Aorta (tissue), 5 donors: Measurements from ENCODE around the gene PAK3. TPM values are rescaled to one million over a fixed set of nuclear protein-coding genes. Genes with fewer than 3 reads are reported as not detected.

Source experiments
- ATAC-seq: fragments of 200-7000 bp; cut with Tn5 transposase; one replicate; pipeline ENCODE4 v1.9.1; 2022; ENCODE audit warnings: moderate library complexity; ENCODE audit not compliant: low FRiP score
- DNase-seq, 2 donors: peaks; one replicate each; pipeline ENCODE4 v3.0.0-alpha.2; 2020
- H3K27ac ChIP-seq, 2 donors: one replicate each; pipeline ENCODE4 v1.5.1; 2013; ENCODE audit warnings: low read length in 2 of 2, mild to moderate bottlenecking in 2 of 2, moderate library complexity in 2 of 2, control low read depth in 1 of 2, inconsistent platforms in 1 of 2, low read depth in 1 of 2
- H3K27me3 ChIP-seq, 2 donors: one replicate each; pipeline ENCODE4 v1.6.1; 2013; ENCODE audit warnings: control low read depth in 1 of 2, low read length in 1 of 2, mild to moderate bottlenecking in 1 of 2, moderate library complexity in 1 of 2; ENCODE audit not compliant: insufficient read depth in 2 of 2, control insufficient read depth in 1 of 2
- H3K36me3 ChIP-seq, 2 donors: one replicate each; pipeline ENCODE4 v1.6.1; 2013; ENCODE audit warnings: control low read depth in 1 of 2, low read length in 1 of 2, mild to moderate bottlenecking in 1 of 2; ENCODE audit not compliant: insufficient read depth in 2 of 2, control insufficient read depth in 1 of 2
- H3K4me1 ChIP-seq, 2 donors: one replicate each; pipeline ENCODE4 v1.6.1; 2013; ENCODE audit warnings: low read length in 2 of 2, control low read depth in 1 of 2, mild to moderate bottlenecking in 1 of 2, moderate library complexity in 1 of 2; ENCODE audit not compliant: insufficient read depth in 2 of 2, control insufficient read depth in 1 of 2
- H3K4me3 ChIP-seq, 2 donors: one replicate each; pipeline ENCODE4 v1.5.1; 2013; ENCODE audit warnings: low read length in 2 of 2, control low read depth in 1 of 2, mild to moderate bottlenecking in 1 of 2
- H3K9me3 ChIP-seq: one replicate; pipeline ENCODE4 v1.6.1; 2013; ENCODE audit warnings: mild to moderate bottlenecking, low read length; ENCODE audit not compliant: control insufficient read depth
- WGBS, 2 donors: extraction: QIAGEN DNeasy Blood & Tissue Kit; methylation state at CpG; one replicate each; pipeline ENCODE4 v1.1.7; 2013; 5-methylcytosine and 5-hydroxymethylcytosine counted together
- intact Hi-C, 2 donors: fragments of 100-400 bp; cut with DNase I; formaldehyde crosslinking; loops; one replicate each; pipeline versions ENCODE4 v1.14.2 to v1.15.0; 2022
- polyA plus RNA-seq, 2 donors: library from polyadenylated mRNA; stranded (reverse); fragments of 200-250 nt; gene quantifications; one replicate each; pipeline ENCODE4 v1.2.3, GENCODE V29; 2013
- total RNA-seq, 2 donors: library from RNA; stranded (reverse); fragmentation: NEBNext Ultra II Directional; extraction: Animal tissue kit (Norgen Biotek cat#: 25700); gene quantifications; one replicate each; pipeline ENCODE4 v1.2.1, GENCODE V29; 2021
- donor health status: healthy with polysubstance abuse.
- donor health status: Bipolar disorder and iron deficiency.
- donor health status: DM: no; HTN: no; CAD: no.
- donor health status: DM: no; HTN: no; CAD: no.
- donor health status: DM: yes; HTN: yes; CAD: no.

Gene PAK3
- total and polyA plus RNA-seq, 4 donors, result 0.50 to 24.5 (median 7.7) TPM

DNA sequence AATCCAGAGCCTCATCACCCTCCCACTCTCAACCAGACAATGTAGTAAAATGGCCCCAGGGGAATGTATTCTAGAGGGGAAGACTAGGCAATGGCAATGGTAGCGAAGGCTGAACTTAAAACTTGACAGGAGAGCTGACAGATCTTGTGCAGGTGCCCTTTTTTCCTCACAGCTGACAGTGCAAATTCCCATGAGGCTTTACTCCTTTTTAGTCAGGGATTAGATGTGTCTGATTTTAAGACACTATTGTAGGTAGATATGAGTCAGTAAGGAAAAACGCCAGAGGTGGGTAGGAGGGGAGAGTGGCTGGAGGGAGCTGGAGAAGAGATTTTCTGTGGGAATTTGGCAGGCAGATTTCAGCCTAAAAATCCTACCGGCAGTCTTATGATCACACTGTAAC is 163.6 kb downstream of the PAK3 start:
- ATAC-seq (no peak), DNase-seq (no peak)
- H3K4me1 ChIP-seq, result no peaks in the 10 kb centered on the region
- H3K36me3 ChIP-seq, result no peaks in the 10 kb centered on the region
- no peaks in the 10 kb centered on the region for H3K9me3 ChIP-seq
- H3K27me3 ChIP-seq, result no peaks in the 10 kb centered on the region
- intact Hi-C loops, result loop anchor here in 1 of 2 donors (2.0 kb wide), 1 partner anchor 77 kb away; no protein-coding TSS in a partner anchor
- WGBS, 2 donors, result 60 to 80% methylated on average over 3 of the region's 3 CpGs
- H3K4me3 ChIP-seq, result no peak overlapping the region
- no peak overlapping the region for H3K27ac ChIP-seq

DNA sequence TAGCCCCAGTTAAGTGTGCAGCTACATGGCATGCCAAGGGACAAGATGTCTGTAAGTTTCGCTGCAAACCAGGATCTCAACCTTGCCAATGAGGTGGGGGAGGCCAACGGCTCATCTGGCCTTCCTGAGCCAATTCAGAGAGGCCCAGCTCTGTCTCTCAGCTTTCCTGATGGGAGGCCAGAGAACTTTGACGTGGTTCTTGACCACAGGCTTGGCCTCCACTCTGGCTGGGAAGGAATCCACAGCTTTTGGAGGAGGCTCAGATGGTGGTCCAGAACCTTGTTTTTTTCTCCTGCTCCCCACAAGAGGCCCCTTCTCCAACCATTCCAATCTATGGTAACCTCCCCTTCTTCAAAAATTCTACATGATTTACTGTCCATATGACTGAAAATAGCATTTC is 164.5 kb downstream of the PAK3 start:
- WGBS, 2 donors, result 79 to 97% methylated on average over 3 of the region's 3 CpGs
- DNase-seq, result no peak
- Histone ChIP-seq H3K4me3 (no peak overlapping the region), H3K4me1 (no peaks in the 10 kb centered on the region), H3K9me3 (no peaks in the 10 kb centered on the region), H3K36me3 (no peaks in the 10 kb centered on the region), H3K27me3 (no peaks in the 10 kb centered on the region), H3K27ac (no peak overlapping the region)
- ATAC-seq, result no peak
- intact Hi-C loops, result no loop called here

DNA sequence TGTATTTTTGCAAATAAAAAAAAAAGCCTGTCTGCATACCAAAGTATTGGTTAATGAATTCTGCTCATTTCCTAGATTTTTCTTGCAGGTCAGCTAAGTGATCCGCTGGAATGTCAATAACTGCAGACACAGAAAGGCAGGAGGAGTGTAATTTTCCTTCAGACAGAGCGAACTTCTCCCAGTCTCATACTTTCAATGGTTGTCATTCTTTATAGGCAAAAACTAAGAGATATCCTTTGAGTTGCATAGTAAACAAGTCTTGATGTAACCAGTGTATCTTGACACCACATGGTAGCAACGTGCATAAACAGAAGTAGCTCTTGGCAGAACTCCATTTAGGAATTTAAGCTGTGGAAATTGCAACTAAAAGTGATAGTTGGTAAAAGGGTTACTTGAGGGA is 166.1 kb downstream of the PAK3 start:
- intact Hi-C loops, result no loop called here
- H3K27me3 ChIP-seq, result no peaks in the 10 kb centered on the region
- WGBS, 2 donors, result 60 to 82% methylated on average over 3 of the region's 3 CpGs
- ATAC-seq (no peak), DNase-seq (no peak)
- no peaks in the 10 kb centered on the region for H3K9me3 ChIP-seq
- H3K4me3 ChIP-seq, result no peak overlapping the region
- no peaks in the 10 kb centered on the region for H3K4me1 ChIP-seq
- H3K36me3 ChIP-seq, result no peaks in the 10 kb centered on the region
- H3K27ac ChIP-seq, result no peak overlapping the region

DNA sequence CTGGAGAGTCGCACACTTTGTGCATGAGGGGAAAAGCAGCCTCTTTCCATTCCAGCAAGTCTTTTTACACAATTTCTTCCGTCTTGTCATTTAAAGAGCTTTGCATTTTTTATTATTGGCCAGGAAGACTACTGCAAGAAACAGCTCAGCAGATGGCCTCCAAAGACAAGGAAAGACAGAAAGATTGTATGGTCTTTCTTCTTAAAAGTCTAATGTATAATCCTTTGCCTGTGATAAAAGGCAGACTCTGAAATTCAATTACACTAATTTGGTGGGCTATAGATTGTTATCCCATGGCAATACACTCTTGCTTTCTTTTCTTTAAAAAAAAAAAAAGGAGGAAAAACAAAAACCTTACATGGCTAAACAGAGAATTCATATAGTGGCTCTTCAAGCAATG is 168.4 kb downstream of the PAK3 start:
- 65 to 87% methylated on average over 2 of the region's 2 CpGs for WGBS, 2 donors

DNA sequence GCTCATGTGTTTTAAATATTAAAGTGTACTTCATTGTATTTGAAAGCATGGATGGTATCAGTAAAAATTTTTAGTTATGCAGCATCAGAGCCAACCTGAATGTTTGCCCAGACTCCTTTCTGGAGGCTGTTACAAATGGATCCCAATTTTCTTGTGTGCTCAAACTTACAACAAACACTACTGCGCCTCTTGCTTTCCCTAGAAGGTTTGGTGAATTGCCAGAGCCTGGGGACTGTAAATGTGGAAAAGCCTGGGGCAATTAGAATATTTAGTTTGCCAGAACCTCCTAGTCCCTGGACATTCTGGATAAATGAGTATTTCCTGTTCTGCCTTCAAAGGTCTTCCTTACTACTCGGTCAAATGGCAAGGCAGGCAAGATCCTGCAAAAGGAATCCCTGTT is 169.5 kb downstream of the PAK3 start:
- WGBS, 2 donors, result 59 to 66% methylated on average over 2 of the region's 2 CpGs
- Histone ChIP-seq H3K36me3 (no peaks in the 10 kb centered on the region), H3K9me3 (no peaks in the 10 kb centered on the region), H3K27ac (no peak overlapping the region), H3K4me3 (no peak overlapping the region), H3K4me1 (no peaks in the 10 kb centered on the region), H3K27me3 (no peaks in the 10 kb centered on the region)
- intact Hi-C loops, result no loop called here
- DNase-seq (no peak), ATAC-seq (no peak)

More for the DNA sequence above, 168.4 kb downstream of the PAK3 start:
- no peak for ATAC-seq
- Histone ChIP-seq H3K36me3 (no peaks in the 10 kb centered on the region), H3K9me3 (no peaks in the 10 kb centered on the region), H3K27me3 (no peaks in the 10 kb centered on the region), H3K4me3 (no peak overlapping the region), H3K4me1 (no peaks in the 10 kb centered on the region), H3K27ac (no peak overlapping the region)
- no peak for DNase-seq
- intact Hi-C loops, result no loop called here

DNA sequence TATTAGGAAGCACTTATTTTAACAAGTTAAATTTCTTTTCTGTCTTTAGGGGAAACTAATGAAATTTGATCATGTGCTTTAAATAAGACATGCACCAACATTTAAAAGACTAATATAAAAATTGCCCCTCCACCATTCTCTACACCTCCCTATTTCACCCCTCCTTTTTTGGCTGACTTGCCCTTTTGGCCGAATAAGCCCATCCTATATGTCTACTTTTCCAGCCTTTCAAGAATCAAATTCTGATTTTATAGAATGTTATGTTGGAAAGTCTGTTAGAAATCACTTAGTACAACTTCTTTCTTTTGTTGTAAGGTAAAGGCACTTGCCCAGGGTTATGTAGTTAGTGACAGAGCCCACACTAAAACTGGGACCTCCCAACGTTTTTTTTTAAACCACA is 172.5 kb downstream of the PAK3 start:
- no peak for DNase-seq

DNA sequence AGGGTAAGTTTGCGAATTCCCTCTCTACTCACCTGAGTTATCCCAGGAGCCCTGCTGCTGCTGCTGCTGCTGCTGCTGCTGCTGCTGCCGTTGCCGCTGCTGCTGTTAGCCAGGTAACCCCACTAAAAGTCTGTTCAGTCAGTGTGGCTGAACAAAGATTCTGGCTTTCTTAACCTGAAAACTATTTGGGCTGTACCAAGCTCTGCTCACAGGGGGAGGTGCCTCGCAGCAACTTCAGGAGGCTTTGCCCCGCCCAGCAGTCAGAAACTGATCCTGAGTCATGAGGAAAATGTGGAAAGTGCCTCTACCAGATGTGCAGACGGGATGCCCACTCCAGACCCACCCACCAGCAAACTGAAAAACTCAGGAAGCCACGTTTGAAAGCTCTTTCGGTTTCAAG is 174.3 kb downstream of the PAK3 start, which contains the start of gene CAPN6:
Gene CAPN6, minus strand, starts transcription at position 145 of the 400 bp plus-strand sequence. CDS start 6,547 bp downstream, outside the sequence.
- intact Hi-C loops, result no loop called here
- Histone ChIP-seq H3K27ac (no peak within 1 kb of the TSS), H3K36me3 (no peaks in the 10 kb centered on the region), H3K27me3 (no peaks in the 10 kb centered on the region), H3K4me1 (no peaks in the 10 kb centered on the region), H3K4me3 (no peak within 1 kb of the TSS), H3K9me3 (no peaks in the 10 kb centered on the region)
- WGBS, 2 donors, result 13 to 21% methylated on average over 8 of the region's 8 CpGs
- ATAC-seq (no peak), DNase-seq (peak in 1 of 2 donors; percentile 44)

More for the DNA sequence above, 172.5 kb downstream of the PAK3 start:
- whole genome bisulfite sequencing, 2 donors, result 47 to 58% methylated on average over 2 of the region's 2 CpGs
- Histone ChIP-seq H3K9me3 (no peaks in the 10 kb centered on the region), H3K4me3 (no peak overlapping the region), H3K36me3 (no peaks in the 10 kb centered on the region), H3K4me1 (no peaks in the 10 kb centered on the region), H3K27me3 (no peaks in the 10 kb centered on the region), H3K27ac (no peak overlapping the region)
- intact Hi-C loops, result no loop called here
- no peak for ATAC-seq

Other genes with a start within 250 kb of the PAK3 start
- 1 to 10 TPM; 2.1 to 5.7 TPM for gene CAPN6, start 174.3 kb downstream of the PAK3 start, total RNA-seq
- under 1 TPM; 0.10 to 0.38 TPM for gene CAPN6, start 174.3 kb downstream of the PAK3 start, polyA plus RNA-seq